IMR-90 (cell line): ENCODE results near the gene GRB10. TPM values are rescaled to one million over a fixed set of nuclear protein-coding genes. Genes with fewer than 3 reads are reported as not detected.
"Not testable (repeated sequence)": the region's sequence is repeated elsewhere in the genome, so short reads cannot be mapped to it uniquely, and the experiment has no call there.

Source experiments
- ATAC-seq: fragments of 200-7000 bp; cut with Tn5 transposase; 2 replicates; pipeline ENCODE4 v1.9.1; 2020; ENCODE audit warnings: low read depth, mild to moderate bottlenecking, moderate library complexity
- BruUV-seq: library from RNA; stranded (reverse); fragments of 400-500 nt; replicated peaks from 2 replicates; lab custom pipeline; 2021; lab: Mats Ljungman, UMichigan
- CTCF ChIA-PET: fragments of 300-600 bp; formaldehyde crosslinking; extraction: SDS; loops from one replicate; lab custom pipeline; 2021; ENCODE audit warnings: antibody characterized with exemption; lab: Yijun Ruan, JAX
- POLR2A ChIA-PET: fragments of 300-600 bp; sonication (Branson Sonifier 250); formaldehyde crosslinking; loops from one replicate; lab custom pipeline; 2022; ENCODE audit warnings: antibody characterized with exemption; ENCODE audit not compliant: unreplicated experiment; lab: Charles Lee
- DNase-seq: peaks from one replicate; pipeline ENCODE4 v3.0.0; 2013
- H2AFZ ChIP-seq: replicated peaks from 2 replicates; pipeline ENCODE3; 2013; ENCODE audit warnings: low read length, mild to moderate bottlenecking; ENCODE audit not compliant: poor library complexity
- H2AK5ac ChIP-seq: 2 replicates; pipeline ENCODE4 v1.6.1; 2013; ENCODE audit warnings: low read depth, low read length, inconsistent platforms
- H2AK9ac ChIP-seq: replicated peaks from 2 replicates; pipeline ENCODE3; 2013; ENCODE audit warnings: mild to moderate bottlenecking, low read depth, low read length, moderate library complexity; ENCODE audit not compliant: poor library complexity
- H2BK120ac ChIP-seq: 2 replicates; pipeline ENCODE4 v1.6.1; 2013; ENCODE audit warnings: low read depth, low read length, inconsistent platforms
- H2BK15ac ChIP-seq: 3 replicates; pipeline ENCODE4 v1.6.1; 2013; ENCODE audit warnings: low read depth, low read length, inconsistent platforms
- H2BK20ac ChIP-seq: 2 replicates; pipeline ENCODE4 v1.6.1; 2013; ENCODE audit warnings: low read depth, mild to moderate bottlenecking, inconsistent platforms, low read length, moderate library complexity
- H2BK5ac ChIP-seq: 2 replicates; pipeline ENCODE4 v1.6.1; 2013; ENCODE audit warnings: mild to moderate bottlenecking, low read depth, low read length, inconsistent platforms; ENCODE audit not compliant: poor library complexity, severe bottlenecking
- H3K14ac ChIP-seq: replicated peaks from 2 replicates; pipeline ENCODE4 v1.6.1; 2013; ENCODE audit warnings: low read depth, low read length, inconsistent platforms
- H3K18ac ChIP-seq: 2 replicates; pipeline ENCODE4 v1.6.1; 2013; ENCODE audit warnings: low read depth, low read length, control low read depth
- H3K23ac ChIP-seq: 2 replicates; pipeline ENCODE4 v1.6.1; 2013; ENCODE audit warnings: low read depth, low read length, inconsistent platforms
- H3K27ac ChIP-seq: 2 replicates; pipeline ENCODE4 v1.5.1; 2013; ENCODE audit warnings: mild to moderate bottlenecking, control low read depth, low read length; ENCODE audit not compliant: insufficient read depth
- H3K27me3 ChIP-seq: 2 replicates; pipeline ENCODE4 v1.6.1; 2013; ENCODE audit warnings: low read length; ENCODE audit not compliant: control insufficient read depth, insufficient read depth
- H3K36me3 ChIP-seq: 2 replicates; pipeline ENCODE4 v1.6.1; 2013; ENCODE audit warnings: low read length, mixed read lengths; ENCODE audit not compliant: control insufficient read depth, insufficient read depth
- H3K4ac ChIP-seq: 2 replicates; pipeline ENCODE4 v1.6.1; 2013; ENCODE audit warnings: low read depth, low read length, inconsistent platforms
- H3K4me1 ChIP-seq: 2 replicates; pipeline ENCODE4 v1.6.1; 2013; ENCODE audit warnings: low read length, mixed read lengths; ENCODE audit not compliant: control insufficient read depth, insufficient read depth
- H3K4me2 ChIP-seq: 2 replicates; pipeline ENCODE4 v1.6.1; 2013; ENCODE audit warnings: low read depth, mild to moderate bottlenecking, control low read depth, low read length, moderate library complexity
- H3K4me3 ChIP-seq: 2 replicates; pipeline ENCODE4 v1.5.1; 2013; ENCODE audit warnings: low read depth, mild to moderate bottlenecking, control low read depth, low read length, moderate library complexity; ENCODE audit not compliant: insufficient read depth
- H3K56ac ChIP-seq: 2 replicates; pipeline ENCODE4 v1.6.1; 2013; ENCODE audit warnings: low read length, inconsistent platforms; ENCODE audit not compliant: insufficient read depth; ENCODE audit errors: extremely low read depth
- H3K79me1 ChIP-seq, 2 experiments: 2 replicates each; pipeline ENCODE4 v1.6.1; 2013; ENCODE audit warnings: low read length in 2 of 2, inconsistent platforms in 1 of 2, low read depth in 1 of 2
- H3K9ac ChIP-seq: 2 replicates; pipeline ENCODE4 v1.6.1; 2013; ENCODE audit warnings: low read depth, low read length, control low read depth
- H3K9me1 ChIP-seq: 2 replicates; pipeline ENCODE4 v1.6.1; 2013; ENCODE audit warnings: low read length, inconsistent platforms; ENCODE audit not compliant: insufficient read depth
- H3K9me3 ChIP-seq: 2 replicates; pipeline ENCODE4 v1.6.1; 2013; ENCODE audit warnings: low read length; ENCODE audit not compliant: control insufficient read depth, insufficient read depth
- H4K20me1 ChIP-seq: 2 replicates; pipeline ENCODE4 v1.6.1; 2013; ENCODE audit warnings: low read length, inconsistent platforms; ENCODE audit not compliant: insufficient read depth
- H4K5ac ChIP-seq: 2 replicates; pipeline ENCODE4 v1.6.1; 2013; ENCODE audit warnings: mild to moderate bottlenecking, low read depth, low read length, control low read depth
- H4K8ac ChIP-seq, 2 experiments: 2 replicates each; pipeline ENCODE4 v1.6.1; 2013; ENCODE audit warnings: low read depth in 2 of 2, low read length in 2 of 2, control low read depth in 1 of 2, inconsistent platforms in 1 of 2
- H4K91ac ChIP-seq: 2 replicates; pipeline ENCODE4 v1.6.1; 2013; ENCODE audit warnings: low read depth, low read length, inconsistent platforms; ENCODE audit not compliant: insufficient read depth
- CEBPB ChIP-seq: IDR thresholded peaks from 2 replicates; pipeline ENCODE4 v1.6.1; 2012; ENCODE audit warnings: low read depth, low read length, improper control_type of control experiment
- CHD1 ChIP-seq: IDR thresholded peaks from 2 replicates; pipeline ENCODE4 v1.6.1; 2012; ENCODE audit warnings: low read depth, low read length, improper control_type of control experiment
- MXI1 ChIP-seq: IDR thresholded peaks from 2 replicates; pipeline ENCODE4 v1.6.1; 2012; ENCODE audit warnings: low read depth, mild to moderate bottlenecking, low read length, moderate library complexity, borderline replicate concordance
- WGBS, 2 experiments: methylation state at CpG; one replicate each; pipeline versions ENCODE4 v1.1.5 to v1.1.7; 2013; ENCODE audit warnings: missing lambda C conversion rate in 2 of 2; ENCODE audit not compliant: insufficient read length in 1 of 2; ENCODE audit errors: extremely low coverage in 2 of 2; 5-methylcytosine and 5-hydroxymethylcytosine counted together
- dilution Hi-C: fragments of 300-500 bp; cut with HindIII; formaldehyde crosslinking; loops from one replicate; pipeline ENCODE4 v1.14.3; 2018; ENCODE audit warnings: low sequenced_read_pairs; ENCODE audit not compliant: unreplicated experiment
- in situ Hi-C: fragments of 300-500 bp; cut with MboI; formaldehyde crosslinking; loops from 3 replicates; pipeline ENCODE4 v1.14.3; 2019; ENCODE audit warnings: low sequenced_read_pairs, inconsistent platforms, mixed read lengths
- intact Hi-C: fragments of 100-400 bp; cut with micrococcal nuclease; formaldehyde crosslinking; loops from 2 replicates; pipeline ENCODE4 v1.10.0; 2022
- polyA plus RNA-seq, 3 experiments: library from polyadenylated mRNA; depleted of rRNA; stranded (reverse); fragments of >200 nt; gene quantifications; 2 replicates each; pipeline ENCODE4 v1.2.3, GENCODE V29; 2012; ENCODE audit warnings: low replicate concordance in 1 of 3
- total RNA-seq: library from RNA; depleted of rRNA; stranded (reverse); fragments of >200 nt; gene quantifications from 2 replicates; pipeline ENCODE4 v1.2.3, GENCODE V29; 2012

GRB10 gene
- total and polyA plus RNA-seq, 2 of the 4 experiments (the other 2 are of a cell fraction), result 6.3 to 15.1 TPM

- H3K4me3 ChIP-seq, result no peak overlapping the region
- no peak overlapping the region for H3K9ac ChIP-seq
- no peaks in the 10 kb centered on the region for H3K79me1 ChIP-seq
- no peak overlapping the region for H2BK20ac ChIP-seq
- WGBS, 2 experiments, result 80% methylated on average over 5 of the region's 10 CpGs; no CpG with 5 or more reads in 1 of the 2 experiments
- intact Hi-C loops (loop anchor here (10.0 kb wide), 1 partner anchor 73 kb away; no protein-coding TSS in a partner anchor), in situ Hi-C loops (no loop called here), dilution Hi-C loops (no loop called here)
- no peak overlapping the region for H2AK5ac ChIP-seq
- no peak overlapping the region for H2BK120ac ChIP-seq
- H3K9me3 ChIP-seq, result no peaks in the 10 kb centered on the region
- no peak for TF ChIP-seq CEBPB
- no peak for TF ChIP-seq CHD1
- no peak for TF ChIP-seq MXI1
- H3K36me3 ChIP-seq, result no peaks in the 10 kb centered on the region
- no peak for DNase-seq
- no peak overlapping the region for H3K56ac ChIP-seq
- no peaks in the 10 kb centered on the region for H4K20me1 ChIP-seq
- H3K27me3 ChIP-seq, result no peaks in the 10 kb centered on the region
- no peak for ATAC-seq
- POLR2A ChIA-PET, result no interaction called here
- H2BK5ac ChIP-seq, result no peak overlapping the region
- H3K4ac ChIP-seq, result no peak overlapping the region
- H3K4me2 ChIP-seq, result no peak overlapping the region
- BruUV-seq, result no TSS peak
- H2BK15ac ChIP-seq, result no peak overlapping the region
- no peak overlapping the region for H3K18ac ChIP-seq
- no peak overlapping the region for H2AK9ac ChIP-seq
- no peak overlapping the region for H3K14ac ChIP-seq
- no peak overlapping the region for H4K91ac ChIP-seq
- no peak overlapping the region for H3K27ac ChIP-seq
- no peak overlapping the region for H2AFZ ChIP-seq
- no peaks in the 10 kb centered on the region for H3K9me1 ChIP-seq
- CTCF ChIA-PET, result no interaction called here
- no peak overlapping the region for H4K8ac ChIP-seq
- no peaks in the 10 kb centered on the region for H3K4me1 ChIP-seq
- no peak overlapping the region for H3K23ac ChIP-seq
- no peak overlapping the region for H4K5ac ChIP-seq
These were observed 205.1 kb downstream of the GRB10 start for GRCh38 chr7:50577569-50577968.

DNA sequence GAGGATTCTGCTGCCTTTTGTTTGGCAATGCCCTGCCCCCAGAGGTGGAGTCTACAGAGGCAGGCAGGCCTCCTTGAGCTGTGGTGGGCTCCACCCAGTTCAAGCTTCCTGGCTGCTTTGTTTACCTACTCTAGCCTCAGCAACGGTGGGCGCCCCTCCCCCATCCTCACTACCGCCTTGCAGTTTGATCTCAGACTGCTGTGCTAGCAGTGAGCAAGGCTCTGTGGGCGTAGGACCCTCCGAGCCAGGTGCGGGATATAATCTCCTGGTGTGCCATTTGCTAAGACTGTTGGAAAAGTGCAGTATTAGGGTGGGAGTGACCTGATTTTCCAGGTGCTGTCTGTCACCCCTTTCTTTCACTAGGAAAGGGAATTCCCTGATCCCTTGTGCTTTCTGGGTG is 206.3 kb downstream of the GRB10 start:
- BruUV-seq, H3K9ac ChIP-seq, ATAC-seq, H2AK5ac ChIP-seq, H3K23ac ChIP-seq, in situ Hi-C loops, H3K27ac ChIP-seq, H3K4ac ChIP-seq, H2BK15ac ChIP-seq, H3K27me3 ChIP-seq, H3K9me3 ChIP-seq, dilution Hi-C loops, H3K4me1 ChIP-seq, DNase-seq, H2BK5ac ChIP-seq, H2AK9ac ChIP-seq, H3K4me3 ChIP-seq, H4K91ac ChIP-seq, CTCF ChIA-PET, H2AFZ ChIP-seq, H3K18ac ChIP-seq, H3K9me1 ChIP-seq, H3K36me3 ChIP-seq, H4K5ac ChIP-seq, H3K4me2 ChIP-seq, H3K79me1 ChIP-seq, H4K20me1 ChIP-seq, H2BK20ac ChIP-seq, H4K8ac ChIP-seq, H3K56ac ChIP-seq, POLR2A ChIA-PET, H3K14ac ChIP-seq, H2BK120ac ChIP-seq: not testable (repeated sequence)
- intact Hi-C loops, result loop anchor here (10.0 kb wide), 1 partner anchor 72 kb away; no protein-coding TSS in a partner anchor
- no CpG with 5 or more reads among the region's 6 CpGs for WGBS, 2 experiments
